GM21717 (cell line): ENCODE measurements around the gene OR13A1.
A peak's percentile ranks its signal among the peaks of the same experiment; 100 is the strongest.
"Not testable (repeated sequence)": the region's sequence is repeated elsewhere in the genome, so short reads cannot be mapped to it uniquely, and the experiment has no call there.

ENCODE experiments used
- ATAC-seq: cut with Tn5 transposase; IDR thresholded peaks from one replicate; pipeline ENCODE4 v1.9.1; 2021; ENCODE audit warnings: mild to moderate bottlenecking, moderate library complexity; ENCODE audit not compliant: unreplicated experiment

OR13A1 gene

GRCh38 chr10:45315508-45315907, at the start of gene OR13A1:
Gene OR13A1 (minus strand): TSS chr10:45315608. CDS start chr10:45304422, 11,186 bp downstream.
- ATAC-seq, result no peak

DNA sequence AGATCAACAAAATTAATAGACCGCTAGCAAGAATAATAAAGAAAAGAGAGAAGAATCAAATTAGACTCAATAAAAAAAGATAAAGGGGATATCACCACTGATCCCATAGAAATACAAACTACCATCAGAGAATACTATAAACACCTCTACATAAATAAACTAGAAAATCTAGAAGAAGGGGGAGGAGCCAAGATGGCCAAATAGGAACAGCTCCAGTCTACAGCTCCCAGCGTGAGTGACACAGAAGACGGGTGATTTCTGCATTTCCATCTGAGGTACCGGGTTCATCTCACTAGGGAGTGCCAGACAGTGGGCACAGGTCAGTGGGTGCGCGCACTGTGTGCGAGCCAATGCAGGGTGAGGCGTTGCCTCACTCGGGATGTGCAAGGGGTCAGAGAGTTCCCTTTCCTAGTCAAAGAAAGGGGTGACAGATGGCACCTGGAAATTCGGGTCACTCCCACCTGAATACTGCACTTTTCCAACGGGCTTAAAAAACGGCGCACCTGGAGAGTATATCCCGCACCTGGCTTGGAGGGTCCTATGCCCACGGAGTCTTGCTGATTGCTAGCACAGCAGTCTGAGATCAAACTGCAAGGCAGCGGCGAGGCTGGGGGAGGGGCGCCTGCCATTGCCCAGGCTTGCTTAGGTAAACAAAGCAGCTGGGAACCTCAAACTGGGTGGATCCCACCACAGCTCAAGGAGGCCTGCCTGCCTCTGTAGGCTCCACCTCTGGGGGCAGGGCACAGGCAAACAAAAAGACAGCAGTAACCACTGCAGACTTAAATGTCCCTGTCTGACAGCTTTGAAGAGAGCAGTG, 46.8 kb upstream of the OR13A1 start:
- ATAC-seq, result not testable (repeated sequence)

GRCh38 chr10:45358961-45359360, 43.6 kb upstream of the OR13A1 start:
- ATAC-seq, result not testable (repeated sequence)

DNA sequence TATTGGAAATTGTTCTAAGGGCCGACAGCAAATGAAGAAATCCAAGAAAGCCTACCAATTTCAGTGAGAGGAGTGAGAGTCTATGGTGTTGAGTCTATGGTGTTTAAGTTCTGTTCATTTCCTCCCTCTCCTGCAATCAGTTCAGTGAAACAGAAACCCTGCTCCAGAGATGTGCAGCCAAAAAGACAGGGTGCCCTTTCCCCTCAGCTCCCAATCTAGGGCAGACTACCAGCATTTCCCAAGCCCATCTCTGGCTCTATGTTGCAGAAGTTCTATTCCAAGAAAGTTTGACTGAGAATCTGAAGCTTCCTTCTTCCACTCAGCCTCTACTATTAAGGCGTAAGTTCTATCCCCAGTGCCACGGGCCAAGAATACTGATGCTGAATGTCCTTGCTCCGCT, 40.1 kb upstream of the OR13A1 start:
- no peak for ATAC-seq

DNA sequence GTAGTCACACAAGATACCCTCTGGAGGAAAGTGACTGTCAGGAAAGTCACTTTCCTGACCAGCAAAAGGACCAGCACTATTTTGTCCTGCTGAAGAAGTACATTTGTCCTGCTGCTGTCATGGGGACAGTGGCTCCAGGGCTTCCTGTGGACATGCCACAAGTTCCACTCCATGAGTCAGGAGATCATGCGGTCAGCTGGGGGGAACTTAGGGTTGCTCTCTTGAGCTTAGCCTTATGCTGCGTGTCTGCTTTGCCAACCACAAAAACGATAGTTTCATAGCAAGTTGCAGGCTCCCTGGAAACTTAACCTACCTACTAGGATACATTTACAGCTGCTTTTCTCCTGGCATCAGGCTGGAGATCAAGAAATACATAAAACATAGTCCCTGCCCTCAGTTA, 38.9 kb upstream of the OR13A1 start:
- ATAC-seq, result peak; percentile 59

- peak; percentile 68 for ATAC-seq
Measured at GRCh38 chr10:45353186-45353585, 37.8 kb upstream of the OR13A1 start.

DNA sequence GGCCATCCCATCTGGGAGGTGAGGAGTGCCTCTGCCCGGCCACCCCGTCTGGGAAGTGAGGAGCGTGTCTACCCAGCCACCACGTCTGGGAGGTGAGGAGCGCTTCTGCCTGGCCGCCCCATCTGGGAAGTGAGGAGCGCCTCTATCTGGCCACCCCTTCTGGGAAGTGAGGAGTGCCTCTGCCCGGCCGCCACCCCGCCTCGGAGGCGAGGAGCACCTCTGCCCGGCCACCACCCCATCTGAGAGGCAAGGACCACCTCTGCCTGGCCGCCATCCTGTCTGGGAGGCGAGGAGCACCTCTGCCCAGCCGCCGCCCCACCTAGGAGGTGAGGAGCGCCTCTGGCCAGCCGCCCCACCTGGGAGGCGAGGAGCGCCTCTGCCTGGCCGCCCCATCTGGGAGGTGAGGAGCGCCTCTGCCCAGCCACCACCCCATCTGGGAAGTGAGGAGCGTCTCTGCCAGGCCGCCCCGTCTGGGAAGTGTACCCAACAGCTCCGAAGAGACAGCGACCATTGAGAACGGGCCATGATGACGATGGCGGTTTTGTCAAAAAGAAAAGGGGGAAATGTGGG, 32.9 kb upstream of the OR13A1 start:
- not testable (repeated sequence) for ATAC-seq

DNA sequence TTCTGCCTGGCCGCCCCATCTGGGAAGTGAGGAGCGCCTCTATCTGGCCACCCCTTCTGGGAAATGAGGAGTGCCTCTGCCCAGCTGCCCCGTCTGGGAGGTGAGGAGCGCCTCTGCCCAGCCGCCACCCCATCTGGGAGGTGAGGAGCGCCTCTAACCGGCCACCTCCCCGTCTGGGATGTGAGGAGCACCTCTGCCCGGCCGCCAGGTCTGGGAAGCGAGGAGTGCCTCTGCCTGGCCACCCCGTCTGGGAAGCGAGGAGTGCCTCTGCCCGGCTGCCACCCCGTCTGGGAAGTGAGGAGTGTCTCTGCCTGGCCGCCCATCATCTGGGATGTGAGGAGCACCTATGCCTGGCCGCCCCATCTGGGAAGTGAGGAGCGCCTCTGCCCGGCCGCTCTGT, 32.1 kb upstream of the OR13A1 start:
- ATAC-seq, result not testable (repeated sequence)

DNA sequence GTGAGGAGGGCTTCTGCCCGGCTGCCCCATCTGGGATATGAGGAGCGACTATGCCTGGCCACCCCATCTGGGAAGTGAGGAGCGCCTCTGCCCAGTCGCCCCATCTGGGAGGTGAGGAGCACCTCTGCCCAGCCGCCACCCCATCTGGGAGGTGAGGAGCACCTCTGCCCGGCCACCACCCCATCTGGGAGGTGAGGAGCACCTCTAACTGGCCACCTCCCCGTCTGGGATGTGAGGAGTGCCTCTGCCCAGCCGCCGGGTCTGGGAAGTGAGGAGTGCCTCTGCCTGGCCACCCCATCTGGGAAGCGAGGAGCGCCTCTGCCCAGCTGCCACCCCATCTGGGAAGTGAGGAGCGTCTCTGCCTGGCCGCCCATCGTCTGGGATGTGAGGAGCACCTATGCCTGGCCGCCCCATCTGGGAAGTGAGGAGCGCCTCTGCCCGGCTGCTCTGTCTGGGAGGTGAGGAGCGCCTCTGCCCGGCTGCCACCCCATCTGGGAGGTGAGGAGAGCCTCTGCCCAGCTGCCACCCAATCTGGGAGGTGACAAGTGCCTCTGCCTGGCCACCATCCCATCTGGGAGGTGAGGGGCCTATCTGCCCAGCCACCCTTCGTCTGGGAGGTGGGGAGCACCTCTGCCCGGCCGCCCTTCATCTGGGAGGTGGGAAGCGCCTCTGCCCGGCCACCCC, 31.4 kb upstream of the OR13A1 start:
- not testable (repeated sequence) for ATAC-seq

- ATAC-seq, result not testable (repeated sequence)
Measured at GRCh38 chr10:45340420-45340819, 25.0 kb upstream of the OR13A1 start.

GRCh38 chr10:45339894-45340293, 24.5 kb upstream of the OR13A1 start:
- no peak for ATAC-seq

DNA sequence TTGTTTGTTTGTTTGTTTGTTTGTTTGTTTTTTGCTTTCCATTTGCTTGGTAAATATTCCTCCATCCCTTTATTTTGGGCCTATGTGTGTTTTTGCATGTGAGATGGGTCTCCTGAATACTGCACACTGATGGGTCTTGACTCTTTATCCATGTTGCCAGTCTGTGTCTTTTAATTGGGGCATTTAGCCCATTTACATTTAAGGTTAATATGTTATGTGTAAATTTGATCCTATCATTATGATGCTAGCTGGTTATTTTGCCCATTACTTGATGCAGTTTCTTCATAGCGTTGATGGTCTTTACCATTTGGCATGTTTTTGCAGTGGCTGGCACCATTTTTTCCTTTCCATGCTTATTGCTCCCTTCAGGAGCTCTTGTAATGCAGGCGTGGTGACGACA, 16.4 kb upstream of the OR13A1 start:
- ATAC-seq, result not testable (repeated sequence)

- ATAC-seq, result not testable (repeated sequence)
Measured at GRCh38 chr10:45326864-45327263, 11.5 kb upstream of the OR13A1 start.

- ATAC-seq, result no peak
Measured at GRCh38 chr10:45325116-45325515, 9.7 kb upstream of the OR13A1 start.

DNA sequence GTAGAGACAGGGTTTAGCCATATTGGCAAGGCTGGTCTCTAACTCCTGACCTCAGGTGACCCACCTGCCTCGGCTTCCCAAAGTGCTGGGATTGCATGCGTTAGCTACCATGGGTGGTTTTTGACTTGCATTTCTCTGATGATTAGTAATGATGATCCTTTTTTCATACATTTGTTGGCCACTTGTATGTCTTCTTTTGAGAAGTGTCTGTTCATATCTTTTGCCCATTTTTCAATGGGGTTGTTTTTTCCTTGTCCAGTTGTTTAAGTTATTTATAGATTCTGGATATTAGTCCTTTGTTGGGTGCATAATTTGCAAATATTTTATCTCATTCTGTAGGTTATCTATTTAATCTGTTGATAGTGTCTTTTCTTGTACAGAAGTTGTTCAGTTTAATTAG, 4.3 kb upstream of the OR13A1 start:
- no peak for ATAC-seq

DNA sequence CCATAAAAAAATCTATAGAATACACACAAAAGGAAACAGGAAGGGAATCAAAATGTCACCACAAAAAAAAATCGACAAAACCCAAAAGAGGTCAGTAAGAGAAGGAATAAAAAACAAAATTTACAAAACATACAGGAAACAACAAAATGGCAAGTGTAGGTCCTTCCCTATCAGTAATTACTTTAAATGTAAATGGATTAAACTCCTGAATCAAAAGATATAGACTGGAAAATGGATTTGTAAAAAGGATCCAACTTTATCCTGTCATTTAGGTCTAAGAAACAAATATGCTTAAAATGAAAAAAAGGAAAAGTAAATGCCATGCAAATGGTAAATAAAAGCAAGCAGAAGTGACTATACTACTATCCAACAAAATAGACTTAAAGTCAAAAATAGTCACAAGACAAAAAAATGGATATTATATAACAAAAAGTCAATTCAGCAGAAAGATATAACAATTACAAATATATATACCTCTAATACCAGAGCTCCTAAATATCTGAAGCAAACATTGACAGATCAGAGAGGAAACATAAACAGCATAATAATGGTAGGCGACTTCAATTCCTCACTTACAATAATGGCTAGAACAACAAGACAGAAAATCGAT, 2.0 kb downstream of the OR13A1 start:
- no peak for ATAC-seq

GRCh38 chr10:45308707-45309106, 6.7 kb downstream of the OR13A1 start:
- no peak for ATAC-seq

DNA sequence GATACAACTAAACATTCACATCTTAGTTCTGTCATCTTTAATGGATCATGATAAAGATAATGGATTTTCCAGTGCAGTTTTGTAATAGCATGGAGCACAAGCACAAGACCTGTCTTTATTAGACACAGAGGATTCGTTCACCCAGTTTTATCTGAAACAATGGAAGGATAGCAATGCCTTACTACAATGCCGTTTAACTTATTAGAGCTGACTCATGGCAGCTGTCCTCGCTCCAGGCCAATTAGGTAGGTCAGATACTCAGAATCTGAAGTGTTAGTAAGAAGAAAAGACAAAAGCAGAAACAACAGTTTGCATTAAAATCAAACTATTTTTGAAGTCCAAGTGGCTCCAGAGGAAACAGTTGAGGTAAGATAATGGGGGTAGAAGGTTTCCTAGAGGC, 12.8 kb downstream of the OR13A1 start:
- ATAC-seq, result no peak

DNA sequence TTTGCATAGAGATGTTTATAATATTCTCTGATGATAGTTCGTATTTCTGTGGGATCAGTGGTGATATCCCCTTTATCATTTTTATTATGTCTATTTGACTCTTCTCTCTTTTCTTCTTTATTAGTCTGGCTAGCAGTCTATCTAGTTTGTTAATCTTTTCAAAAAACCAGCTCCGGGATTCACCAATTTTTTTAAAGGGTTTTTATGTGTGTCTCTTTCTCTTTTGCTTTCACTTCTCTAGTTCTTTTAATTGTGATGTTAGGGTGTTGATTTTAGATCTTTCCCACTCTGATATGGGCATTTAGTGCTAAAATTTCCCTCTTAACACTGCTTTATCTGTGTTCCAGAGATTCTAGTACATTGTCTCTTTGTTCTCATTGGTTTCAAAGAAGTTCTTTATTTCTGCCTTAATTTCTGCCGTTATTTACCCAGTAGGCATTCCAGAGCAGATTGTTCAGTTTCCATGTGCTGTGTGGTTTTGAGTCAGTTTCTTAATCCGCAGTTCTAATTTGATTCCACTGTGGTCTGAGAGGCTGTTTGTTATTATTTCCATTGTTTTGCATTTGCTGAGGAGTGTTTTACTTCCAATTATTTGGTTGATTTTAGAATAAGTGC, 17.0 kb downstream of the OR13A1 start:
- not testable (repeated sequence) for ATAC-seq

DNA sequence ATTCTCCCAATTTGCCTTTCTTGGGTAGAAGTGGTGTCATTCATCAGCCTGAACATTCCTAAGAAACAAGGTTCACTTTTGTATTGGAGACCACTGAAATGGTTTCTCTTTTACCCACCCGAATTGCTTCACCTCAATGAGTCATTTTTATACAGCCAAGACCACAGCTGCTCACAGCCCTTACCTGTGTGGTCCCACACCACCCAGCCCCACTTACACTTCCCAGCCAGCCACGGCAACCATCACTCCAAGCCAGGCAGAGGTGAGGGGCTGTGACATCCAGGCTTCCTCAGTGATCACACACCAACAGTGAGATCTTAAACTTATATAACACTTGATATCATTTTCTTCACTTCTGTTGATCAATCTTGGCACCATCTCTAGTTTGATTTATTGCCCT, 20.7 kb downstream of the OR13A1 start:
- ATAC-seq, result no peak

DNA sequence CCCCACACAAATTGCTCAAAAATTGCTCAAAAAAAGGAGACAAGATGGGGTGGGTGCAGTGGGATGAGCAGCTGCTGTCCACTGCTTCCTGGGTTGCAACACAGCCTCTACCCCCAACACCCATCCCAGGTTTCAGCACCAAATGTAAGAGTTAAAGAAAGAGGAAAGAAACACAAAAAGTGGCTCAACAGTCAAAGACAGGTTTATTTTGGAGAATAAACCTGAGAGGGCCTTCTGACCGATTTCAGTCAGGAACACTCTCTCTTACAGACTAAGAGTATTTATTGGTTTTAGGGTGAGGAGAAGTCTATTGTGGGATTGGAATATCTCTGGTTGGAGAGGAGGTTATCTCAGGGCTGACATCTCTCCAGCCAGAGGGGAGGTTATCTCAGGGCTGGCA, 28.4 kb downstream of the OR13A1 start:
- ATAC-seq, result no peak
